GM18511 (cell line): ENCODE data around the gene ANKRD27.
"Not testable (repeated sequence)": the region's sequence is repeated elsewhere in the genome, so short reads cannot be mapped to it uniquely, and the experiment has no call there.

ENCODE experiments used
- ATAC-seq: cut with Tn5 transposase; IDR thresholded peaks from one replicate; pipeline ENCODE4 v1.9.1; 2021; ENCODE audit warnings: mild to moderate bottlenecking, moderate library complexity; ENCODE audit not compliant: unreplicated experiment

The ANKRD27 gene

DNA sequence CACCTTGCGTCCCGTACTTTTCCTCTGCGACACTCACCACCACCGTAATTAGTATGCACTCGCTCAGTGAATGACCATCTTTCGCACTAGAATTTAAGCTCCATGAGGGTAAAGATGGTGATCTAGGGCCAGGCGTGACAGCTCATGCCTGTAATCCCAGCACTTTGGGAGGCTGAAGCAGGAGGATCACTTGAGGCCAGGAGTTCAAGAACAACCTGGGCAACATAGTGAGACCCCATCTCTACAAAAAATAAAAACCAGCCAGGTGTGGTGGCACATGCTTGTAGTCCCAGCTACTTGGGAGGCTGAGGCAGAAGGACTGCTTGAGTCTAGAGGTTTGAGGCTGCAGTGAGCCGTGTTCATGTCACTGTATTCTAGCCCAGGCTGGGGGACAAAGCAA lies 18.6 kb downstream of the ANKRD27 start:
- ATAC-seq = not testable (repeated sequence)

DNA sequence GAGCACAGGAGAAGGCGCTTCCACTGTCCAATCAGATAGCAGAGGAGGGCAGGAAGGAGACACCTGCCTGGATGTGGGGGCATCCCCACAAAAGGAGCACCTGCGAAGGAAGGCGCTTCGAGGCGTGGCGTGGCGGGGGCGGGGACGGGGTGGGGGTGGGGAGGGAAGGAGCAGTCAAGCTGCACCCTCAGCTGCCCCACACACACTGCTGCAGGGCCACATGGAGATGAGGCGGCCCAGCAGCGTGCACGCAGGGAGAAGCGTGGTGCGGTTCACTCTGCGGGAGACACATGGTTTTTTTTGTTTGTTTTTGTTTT lies 21.4 kb downstream of the ANKRD27 start:
- no peak for ATAC-seq

DNA sequence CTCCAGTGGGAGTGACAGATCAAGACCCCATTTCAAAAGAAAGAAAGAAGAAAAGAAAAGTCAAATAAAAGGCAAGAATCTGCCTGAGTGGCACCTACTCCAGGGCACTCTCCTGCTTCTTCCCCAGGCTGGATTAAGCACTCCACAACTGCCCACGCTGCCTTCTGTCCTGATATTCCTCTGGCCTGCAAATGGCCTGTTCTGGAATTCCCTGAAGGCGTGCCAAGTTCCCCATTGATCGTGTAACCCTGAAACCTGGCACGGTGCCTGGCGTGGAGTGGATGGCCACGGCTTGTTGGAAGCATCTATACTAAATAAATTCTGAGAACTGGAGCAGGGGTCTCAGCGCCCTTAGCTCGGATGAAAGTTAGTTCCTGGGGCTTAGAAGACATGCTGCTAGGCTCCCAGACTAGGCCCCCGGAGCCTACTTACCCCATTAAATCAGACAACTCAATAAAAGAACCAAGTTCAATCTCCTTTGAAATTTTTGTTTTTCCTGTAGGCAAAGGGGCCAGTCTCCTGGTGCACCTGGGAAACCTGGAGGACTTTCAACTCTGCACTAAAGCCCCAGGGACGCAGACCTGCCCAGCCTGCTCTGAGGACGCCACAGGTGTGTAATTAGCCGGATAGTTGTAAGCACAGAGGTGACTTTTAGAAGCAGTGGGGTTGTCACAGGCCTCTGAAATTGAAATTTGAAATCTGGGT lies 21.9 kb downstream of the ANKRD27 start:
- no peak for ATAC-seq

DNA sequence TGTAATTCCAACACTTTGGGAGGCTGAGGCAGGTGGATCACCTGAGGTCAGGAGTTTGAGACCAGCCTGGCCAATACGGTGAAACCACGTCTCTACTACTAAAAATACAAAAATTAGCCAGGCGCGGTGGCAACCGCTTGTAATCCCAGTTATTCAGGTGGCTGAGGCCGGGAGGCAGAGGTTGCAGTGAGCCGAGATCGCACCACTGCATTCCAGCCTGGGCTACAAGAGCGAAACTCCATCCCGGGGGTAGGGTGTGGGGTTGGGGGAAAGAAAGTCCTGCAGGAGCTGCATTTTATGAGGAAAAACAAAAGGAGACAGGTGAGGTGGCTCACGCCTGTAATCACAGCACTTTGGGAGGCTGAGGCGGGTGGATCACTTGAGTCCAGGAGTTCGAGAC lies 22.6 kb downstream of the ANKRD27 start:
- ATAC-seq = not testable (repeated sequence)

DNA sequence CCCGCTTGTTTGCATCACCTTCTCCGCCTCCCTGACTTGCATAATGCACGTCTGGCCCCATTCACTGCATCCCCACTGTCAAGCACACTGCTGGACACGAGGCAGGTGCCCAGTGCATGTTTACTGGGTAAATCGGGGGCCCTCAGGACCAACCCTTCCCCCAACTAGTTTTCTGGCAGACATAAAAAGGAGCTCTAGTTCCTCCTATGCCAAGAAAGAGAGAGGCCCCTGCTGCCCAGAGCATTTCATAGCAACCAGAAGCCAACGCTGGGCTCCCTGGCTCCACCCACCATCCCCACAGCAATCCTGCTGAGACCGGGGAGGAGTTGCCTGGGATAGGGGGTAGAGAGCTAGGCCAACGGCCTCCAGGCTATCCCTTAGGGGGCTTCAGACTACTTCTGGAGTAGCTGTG lies 23.2 kb downstream of the ANKRD27 start:
- no peak for ATAC-seq

DNA sequence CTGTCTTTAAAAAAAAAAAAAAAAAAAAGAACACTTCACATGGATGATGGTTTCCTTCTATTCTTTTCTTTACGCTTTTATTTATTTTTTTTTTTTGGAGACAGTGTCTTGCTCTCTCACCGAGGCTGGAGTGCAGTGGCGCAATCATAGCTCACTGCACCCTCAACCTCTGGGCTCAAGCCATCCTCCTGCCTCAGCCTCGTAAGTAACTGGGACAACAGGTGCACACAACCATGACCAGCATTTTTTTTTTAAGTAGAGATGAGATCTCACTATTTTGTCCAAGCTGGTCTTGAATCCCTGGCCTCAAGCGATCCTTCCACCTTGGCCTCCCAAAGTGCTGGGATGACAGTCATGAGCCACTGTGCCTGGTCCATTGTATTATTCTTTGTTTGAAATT lies 24.3 kb downstream of the ANKRD27 start:
- no peak for ATAC-seq

DNA sequence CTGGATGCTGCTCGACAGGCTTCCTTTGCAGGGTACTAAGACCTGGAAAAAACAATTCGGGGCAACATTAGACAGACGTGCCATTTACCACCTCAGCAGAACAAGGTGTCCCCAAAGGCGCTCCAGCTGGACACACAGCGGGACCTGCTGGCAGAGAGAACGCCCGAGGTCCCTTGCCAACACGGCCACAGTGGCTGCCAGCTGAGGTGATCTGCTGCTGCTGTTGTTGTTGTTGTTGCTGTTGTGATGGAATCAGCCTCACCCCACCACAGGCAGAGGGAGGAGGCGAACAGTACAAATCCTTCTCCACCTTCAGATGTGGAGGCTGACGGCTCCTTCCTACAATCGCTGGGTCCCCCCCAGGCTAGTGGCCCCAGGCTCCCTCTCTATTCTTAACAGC lies 25.2 kb downstream of the ANKRD27 start:
- no peak for ATAC-seq

DNA sequence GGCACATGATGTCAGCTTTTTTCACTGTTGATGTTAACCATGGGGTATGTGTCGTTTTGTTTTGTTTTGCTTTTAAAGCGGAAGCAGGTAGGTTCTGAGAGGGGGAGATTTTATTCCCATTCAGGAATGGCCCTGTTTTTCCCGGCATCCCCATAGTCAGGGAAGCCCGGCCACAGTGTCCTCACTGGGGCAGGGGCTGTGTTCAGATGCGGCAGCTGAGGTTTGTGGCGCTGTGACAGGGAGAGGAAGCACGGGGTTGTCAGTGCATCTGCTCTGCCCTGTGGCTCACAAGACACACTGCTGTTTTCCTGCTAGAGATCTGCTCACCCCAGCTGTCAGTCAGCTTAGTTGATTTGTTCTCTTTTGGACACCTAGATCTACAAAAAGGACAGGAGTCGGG lies 27.6 kb downstream of the ANKRD27 start:
- no peak for ATAC-seq

DNA sequence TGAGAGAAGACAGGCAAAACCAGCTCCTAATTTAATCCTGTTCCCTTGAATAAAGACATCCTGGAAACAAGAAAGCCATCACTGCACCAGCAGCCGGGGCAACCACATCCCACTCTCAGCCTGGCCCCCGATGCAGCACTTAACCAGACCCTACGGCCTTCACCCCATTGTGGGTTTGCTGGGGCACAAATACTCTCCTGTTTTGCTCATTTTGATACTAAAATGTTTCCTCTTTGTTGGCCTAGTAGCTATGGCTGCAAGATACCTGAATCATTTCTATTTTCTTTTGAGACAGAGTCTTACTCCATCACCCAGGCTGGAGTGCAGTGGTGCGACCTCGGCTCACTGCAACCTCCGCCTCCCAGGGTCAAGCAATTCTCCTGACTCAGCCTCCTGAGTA lies 28.4 kb downstream of the ANKRD27 start:
- ATAC-seq = no peak

DNA sequence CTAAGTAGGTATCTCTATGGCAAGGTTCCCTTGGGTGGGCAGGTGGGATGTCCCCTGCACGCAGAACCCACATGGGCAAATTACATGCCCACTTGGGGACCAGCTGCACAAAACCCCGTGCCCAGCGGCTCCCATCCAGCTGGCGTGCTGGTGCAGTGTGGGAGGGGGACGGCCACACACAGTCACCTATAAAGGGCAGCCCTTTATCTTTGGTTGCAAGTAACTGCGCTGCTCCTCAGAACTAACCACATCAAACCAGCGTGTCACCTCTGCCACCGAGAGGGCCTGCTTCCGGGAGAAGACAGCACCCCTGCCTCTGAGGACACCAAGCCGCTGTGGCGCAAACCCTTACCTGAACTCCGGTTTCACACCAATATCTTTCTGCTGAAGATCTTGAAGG lies 32.2 kb downstream of the ANKRD27 start:
- no peak for ATAC-seq

DNA sequence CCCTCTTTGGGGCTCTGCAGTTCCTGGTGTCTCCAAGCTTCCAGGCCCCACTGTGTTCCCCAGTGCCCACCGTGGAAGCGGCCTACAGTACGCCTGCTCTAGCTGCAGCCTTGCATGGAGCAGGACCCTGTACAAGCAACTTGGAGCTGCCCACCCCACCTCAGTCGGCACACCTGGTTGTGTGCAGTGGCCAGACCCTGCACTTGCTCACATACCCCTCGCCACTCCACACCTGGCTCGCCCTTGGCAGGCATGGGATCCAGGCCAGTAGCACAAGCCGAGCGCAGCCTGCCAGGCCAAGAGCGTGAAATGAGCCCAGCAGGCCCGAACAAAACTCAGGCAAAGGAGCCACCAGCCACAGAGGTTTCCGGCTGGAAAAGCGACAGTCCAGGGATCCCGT lies 36.4 kb downstream of the ANKRD27 start:
- no peak for ATAC-seq

DNA sequence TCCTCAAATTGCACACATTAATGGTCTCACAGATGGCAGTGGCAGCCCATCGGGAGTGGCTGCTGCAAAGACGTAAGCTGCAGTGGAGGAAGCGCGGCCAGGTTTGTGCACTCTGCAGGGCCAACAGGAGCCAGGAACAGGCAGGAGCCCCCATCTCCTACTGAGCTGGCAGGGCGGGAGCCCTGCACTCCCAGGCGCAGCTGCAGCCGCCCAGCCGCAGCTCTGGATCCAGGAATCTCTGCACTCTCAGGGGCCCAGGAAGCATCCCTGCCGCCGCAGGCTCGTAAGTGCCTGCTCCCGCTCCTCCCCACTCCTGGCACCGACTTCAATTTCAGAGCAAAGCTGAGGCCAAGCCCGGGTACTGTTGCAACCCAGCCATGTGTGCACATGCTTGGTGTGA lies 37.5 kb downstream of the ANKRD27 start:
- no peak for ATAC-seq

DNA sequence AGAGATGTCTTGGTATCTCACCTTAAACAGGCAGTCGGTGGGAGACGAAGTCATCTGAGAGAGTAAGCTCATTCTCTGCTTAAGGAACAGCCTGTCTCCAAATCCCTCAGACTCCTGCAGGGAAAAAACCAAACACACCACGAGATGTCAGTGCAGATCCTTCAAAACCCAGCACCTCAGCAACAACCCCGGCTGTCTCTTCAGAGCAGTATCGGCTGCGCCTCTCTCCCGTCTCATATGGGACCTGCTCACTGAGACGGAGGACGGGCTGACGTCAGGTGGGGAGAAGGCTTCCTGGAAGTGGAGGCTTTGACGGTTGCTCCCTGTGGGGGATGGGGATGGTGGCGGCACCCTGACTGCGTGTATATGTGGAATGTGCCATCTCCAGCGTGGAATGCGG lies 43.6 kb downstream of the ANKRD27 start:
- no peak for ATAC-seq

DNA sequence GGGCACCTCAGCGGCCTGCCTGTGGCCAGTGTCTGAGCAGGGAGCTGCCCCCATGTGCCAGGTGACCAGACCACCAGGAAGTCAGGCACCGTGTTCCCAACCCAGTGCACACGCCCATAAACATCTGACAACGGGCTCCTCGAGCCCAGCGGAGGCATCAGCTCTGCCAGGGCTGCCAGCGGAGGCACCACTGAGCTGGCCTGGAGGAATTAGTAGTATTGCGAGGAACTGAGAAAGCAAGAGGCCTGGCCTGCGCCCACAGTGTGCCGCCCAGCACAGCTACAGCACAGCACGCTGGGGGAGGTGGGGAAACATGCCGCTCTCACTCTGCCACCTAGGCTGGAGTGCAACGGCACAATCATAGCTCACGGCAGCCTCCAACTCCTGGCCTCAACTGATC lies 44.6 kb downstream of the ANKRD27 start:
- ATAC-seq = no peak

DNA sequence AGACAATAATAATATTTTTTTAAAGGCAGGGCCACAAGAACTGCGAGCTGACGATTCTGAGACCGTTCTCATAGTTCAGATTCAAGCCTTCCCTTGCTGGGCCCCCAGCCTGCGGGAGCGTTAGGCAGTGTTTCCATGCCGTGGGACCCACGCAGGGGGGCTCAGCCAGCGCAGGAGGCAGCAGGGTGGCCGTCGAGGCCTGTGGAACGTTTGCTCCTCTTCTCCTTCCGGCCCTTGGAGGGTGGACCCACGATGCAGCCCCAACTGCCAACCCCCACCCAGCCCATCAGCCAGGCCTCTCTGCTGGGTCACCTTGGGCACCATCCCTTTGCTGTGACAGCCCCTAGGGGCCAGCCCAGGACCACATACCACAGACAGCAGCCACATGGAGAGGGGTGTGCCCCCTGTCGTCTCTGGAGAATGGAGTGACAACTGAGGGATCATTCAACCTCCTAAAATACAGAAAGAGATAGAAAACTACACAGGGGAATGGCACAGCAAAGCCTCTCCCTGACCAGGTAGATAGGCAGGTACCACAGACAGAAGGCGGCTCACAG lies 47.2 kb downstream of the ANKRD27 start:
- no peak for ATAC-seq

DNA sequence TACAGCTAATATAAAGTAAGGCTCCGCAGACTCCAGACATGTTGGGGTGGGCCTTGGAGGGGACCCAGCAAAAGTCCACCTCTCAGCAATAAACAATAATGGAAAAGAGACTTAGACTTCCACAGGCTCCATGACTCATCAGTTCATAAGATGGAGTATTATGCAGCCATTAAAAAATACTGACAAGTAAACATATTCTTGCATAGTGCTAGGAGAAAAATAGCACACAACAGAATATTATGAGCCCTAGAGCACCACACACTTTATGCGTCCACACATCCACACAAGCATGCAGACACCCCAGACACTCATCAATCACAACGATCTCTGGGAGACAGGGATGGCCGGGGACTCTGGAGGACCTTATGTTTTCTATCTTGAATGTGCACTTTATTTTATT lies 48.0 kb downstream of the ANKRD27 start:
- ATAC-seq = no peak

DNA sequence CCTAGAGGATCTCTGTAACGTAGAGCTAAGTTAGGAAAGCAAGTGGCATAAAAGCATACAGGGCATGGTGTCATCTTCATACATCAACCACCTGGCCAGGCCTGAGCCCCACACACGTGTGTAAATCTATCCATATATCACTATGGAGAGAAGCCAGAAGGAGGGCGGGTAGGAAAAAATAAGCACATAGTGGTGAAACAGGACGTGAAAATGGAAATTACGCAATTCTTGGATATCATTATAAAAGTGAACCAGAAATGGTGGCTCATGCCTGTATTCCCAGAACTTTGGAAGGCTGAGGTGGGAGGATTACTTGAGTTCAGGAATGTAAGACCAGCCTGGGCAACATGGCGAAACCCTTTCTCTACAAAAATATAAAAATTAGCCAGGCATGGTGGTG lies 50.6 kb downstream of the ANKRD27 start:
- no peak for ATAC-seq

DNA sequence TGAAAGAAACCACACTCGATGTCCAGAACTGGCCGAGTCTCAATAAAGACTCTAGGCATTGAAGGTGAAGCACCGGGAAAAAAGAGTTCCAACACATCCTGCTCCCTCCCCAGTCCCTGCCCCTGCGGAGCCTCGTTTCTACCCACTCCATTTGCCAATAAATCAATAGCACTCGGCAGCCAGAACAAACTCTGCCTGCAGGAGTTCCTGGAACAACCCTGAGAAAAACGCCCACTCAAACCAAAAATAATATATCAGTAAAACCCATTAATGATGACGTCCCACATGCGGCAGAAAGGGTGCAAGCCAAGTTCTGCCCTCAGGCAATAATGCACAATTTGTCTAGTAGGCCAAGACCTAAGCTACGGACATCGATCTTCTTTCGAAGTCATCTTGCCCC lies 53.0 kb downstream of the ANKRD27 start:
- ATAC-seq = no peak

DNA sequence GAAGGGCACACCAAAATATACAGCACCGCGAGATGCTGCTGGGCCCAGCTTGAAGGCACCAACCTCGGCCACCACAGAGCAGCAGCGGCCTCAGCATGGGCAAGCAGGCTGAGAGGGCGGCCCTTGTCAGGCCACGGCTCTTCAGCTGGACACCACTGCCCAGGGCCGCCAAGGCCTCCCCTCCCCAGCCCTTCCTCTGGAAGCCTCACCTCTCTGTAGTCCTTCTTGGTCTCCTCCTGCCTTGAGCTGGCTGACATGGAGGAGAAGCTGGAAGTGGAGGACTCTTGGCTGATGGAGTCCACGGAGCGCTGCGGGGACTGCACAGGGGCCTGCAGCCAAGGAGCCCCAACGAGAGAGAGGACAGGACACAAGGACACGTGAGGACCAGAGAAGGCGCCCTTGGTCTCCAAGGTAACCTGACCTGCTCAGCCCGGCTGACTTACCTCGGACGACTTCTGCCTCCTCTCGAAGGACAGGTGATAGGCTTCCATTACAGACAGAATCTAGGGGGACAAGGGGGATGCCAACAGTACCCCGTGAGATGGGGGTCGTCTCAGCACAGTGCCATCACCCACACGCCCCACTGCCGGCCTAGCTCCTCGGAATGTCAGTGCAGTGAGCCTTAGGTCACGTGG lies 55.8 kb downstream of the ANKRD27 start:
- ATAC-seq = no peak

DNA sequence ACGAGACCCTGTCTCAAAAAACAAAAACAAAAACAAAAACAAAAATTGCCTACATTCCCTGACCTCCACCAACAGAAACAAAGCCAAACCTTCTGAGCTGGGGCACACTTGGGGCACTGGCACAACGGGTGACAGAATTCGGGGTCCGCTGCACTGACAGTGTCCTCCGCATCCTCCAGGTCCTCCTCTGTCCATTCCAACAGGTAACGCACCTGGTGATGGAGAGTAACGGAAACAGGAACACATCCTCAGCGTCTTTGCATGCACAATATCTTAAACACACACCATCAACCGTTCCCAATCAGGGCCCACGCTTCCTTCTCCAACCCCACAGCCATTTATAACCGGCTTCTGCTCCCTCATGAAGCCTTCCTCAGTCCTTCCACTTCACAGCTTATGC lies 59.4 kb downstream of the ANKRD27 start:
- ATAC-seq = no peak

DNA sequence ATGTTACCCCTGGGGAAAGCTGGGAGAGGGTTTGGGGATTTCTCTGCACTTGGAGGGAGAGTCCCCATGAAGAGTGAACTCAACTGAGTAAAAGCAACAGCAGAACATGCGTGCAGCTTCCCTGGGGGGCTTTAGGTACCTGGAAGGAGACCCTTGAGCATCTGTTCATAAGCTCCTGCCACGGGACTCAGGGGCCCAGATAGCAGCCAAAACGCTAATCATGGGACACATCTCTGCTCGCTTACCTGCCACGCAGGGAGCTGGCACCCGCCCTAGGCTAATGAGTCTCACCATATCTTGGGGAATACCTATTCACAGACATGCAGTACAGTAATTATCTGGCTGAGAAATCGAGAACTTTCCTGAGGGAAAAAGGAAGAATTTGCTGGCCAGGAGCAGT lies 60.1 kb downstream of the ANKRD27 start:
- no peak for ATAC-seq

DNA sequence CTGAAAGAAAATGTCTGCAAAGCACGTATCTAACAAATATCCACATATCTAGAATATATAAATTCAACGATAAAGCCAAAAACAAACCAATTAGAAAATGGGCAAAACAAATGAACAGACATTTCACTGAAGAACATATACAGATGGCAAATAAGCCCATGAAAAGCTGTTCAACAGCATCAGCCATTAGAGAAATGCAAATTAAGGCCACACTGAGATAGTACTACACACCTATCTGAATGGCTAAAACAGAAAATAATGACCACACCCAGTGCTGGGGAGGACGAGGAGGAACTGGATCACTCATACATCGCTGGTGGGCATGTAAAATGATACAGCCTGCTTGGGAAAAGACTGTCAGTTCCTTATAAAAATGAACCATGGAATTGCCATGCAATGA lies 62.0 kb downstream of the ANKRD27 start:
- ATAC-seq = no peak

DNA sequence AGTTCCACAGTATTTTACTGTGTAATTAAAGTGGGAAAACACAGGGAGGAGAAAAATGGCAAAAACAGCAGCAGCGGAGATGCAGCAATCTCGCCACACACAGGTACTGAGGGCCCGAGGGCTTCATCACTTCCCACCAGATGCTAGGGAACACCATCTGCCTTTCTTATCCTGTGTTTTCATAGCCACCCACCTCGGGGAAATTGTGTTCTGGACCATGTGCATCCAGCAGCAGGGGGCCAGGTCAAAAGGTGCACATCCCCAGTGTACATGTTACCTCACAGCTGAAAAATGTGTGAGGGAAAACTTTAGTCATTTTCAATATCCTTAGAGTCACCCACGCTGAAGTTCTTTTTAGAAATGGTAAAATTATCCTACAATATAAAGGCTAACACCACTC lies 63.8 kb downstream of the ANKRD27 start:
- ATAC-seq = no peak
